ENCODE results near the gene A3GALT2. TPM values are rescaled to one million over a fixed set of nuclear protein-coding genes. Genes with fewer than 3 reads are reported as not detected.

Gene A3GALT2
- total and polyA plus RNA-seq, 9 donors = not detected

GRCh38 chr1:33331444-33332356, 10.8 kb upstream of the A3GALT2 start:
- DNase-seq = peak in 1 of 5 donors; percentile 14
- intact Hi-C loops (cut with DNase I) = no loop called here
- Histone ChIP-seq H3K36me3 (no peaks in the 10 kb centered on the region), H3K4me1 (ENCODE audit: insufficient read depth) (peaks cover 15% of the 10 kb centered on the region), H3K27me3 (no peaks in the 10 kb centered on the region), H3K27ac (no peak overlapping the region), H3K9me3 (no peaks in the 10 kb centered on the region), H3K4me3 (no peak overlapping the region)
- TF ChIP-seq CTCF (IDR thresholded peaks at IDR 0.05) (no peak), EP300 (IDR thresholded peaks at IDR 0.05) (no peak), POLR2A (IDR thresholded peaks at IDR 0.05) (no peak)
- 59 to 65% (median 59%) methylated on average over 10 of the region's 10 CpGs for WGBS, 3 donors

GRCh38 chr1:33330906-33331305, 10.0 kb upstream of the A3GALT2 start:
- H3K9me3 ChIP-seq = no peaks in the 10 kb centered on the region
- TF ChIP-seq POLR2A (IDR thresholded peaks at IDR 0.05) = no peak
- peaks cover 11% of the 10 kb centered on the region for H3K4me1 ChIP-seq (ENCODE audit: insufficient read depth)
- 90 to 93% (median 91%) methylated on average over 7 of the region's 7 CpGs for WGBS, 3 donors
- H3K36me3 ChIP-seq = no peaks in the 10 kb centered on the region
- no peak for DNase-seq
- no peaks in the 10 kb centered on the region for H3K27me3 ChIP-seq
- no peak overlapping the region for H3K27ac ChIP-seq
- H3K4me3 ChIP-seq = no peak overlapping the region
- intact Hi-C loops (cut with DNase I) = no loop called here

GRCh38 chr1:33330361-33330890, 9.5 kb upstream of the A3GALT2 start:
- Histone ChIP-seq H3K4me3 (no peak overlapping the region), H3K27ac (no peak overlapping the region), H3K36me3 (no peaks in the 10 kb centered on the region), H3K4me1 (ENCODE audit: insufficient read depth) (peaks cover 11% of the 10 kb centered on the region), H3K27me3 (no peaks in the 10 kb centered on the region), H3K9me3 (no peaks in the 10 kb centered on the region)
- no peak for DNase-seq
- intact Hi-C loops (cut with DNase I) = no loop called here
- TF ChIP-seq EP300 (IDR thresholded peaks at IDR 0.05) (no peak), CTCF (IDR thresholded peaks at IDR 0.05) (no peak), POLR2A (IDR thresholded peaks at IDR 0.05) (no peak)
- 83 to 92% (median 91%) methylated on average over 3 of the region's 3 CpGs for WGBS, 3 donors

- no peak overlapping the region for H3K27ac ChIP-seq
- H3K4me3 ChIP-seq = no peak overlapping the region
- no peaks in the 10 kb centered on the region for H3K36me3 ChIP-seq
- WGBS, 3 donors = 85 to 87% (median 87%) methylated on average over 19 of the region's 19 CpGs
- no peaks in the 10 kb centered on the region for H3K27me3 ChIP-seq
- peaks cover 8% of the 10 kb centered on the region for H3K4me1 ChIP-seq (ENCODE audit: insufficient read depth)
- DNase-seq = peak in 1 of 5 donors; percentile 29
- TF ChIP-seq POLR2A (IDR thresholded peaks at IDR 0.05) (no peak), EP300 (IDR thresholded peaks at IDR 0.05) (no peak), CTCF (IDR thresholded peaks at IDR 0.05) (no peak)
- intact Hi-C loops (cut with DNase I) = no loop called here
- no peaks in the 10 kb centered on the region for H3K9me3 ChIP-seq
Measured at GRCh38 chr1:33329600-33330305, 8.9 kb upstream of the A3GALT2 start.

All from ovary (tissue), 9 donors.